Stimulated activated CD8-positive, alpha-beta memory T cell treated with anti-CD3 and anti-CD28 coated beads, Interleukin-7, amount 100 ng/mL, for 48 hours (primary cell): ENCODE data around the gene UGCG.
"Not testable (repeated sequence)": the region's sequence is repeated elsewhere in the genome, so short reads cannot be mapped to it uniquely, and the experiment has no call there.

Experiments
- DNase-seq, 2 donors: peaks; one replicate each; pipeline ENCODE4 v3.0.0-alpha.2; 2020; ENCODE audit warnings: low read depth in 1 of 2; ENCODE audit errors: extremely low read depth in 1 of 2

Gene UGCG

DNA sequence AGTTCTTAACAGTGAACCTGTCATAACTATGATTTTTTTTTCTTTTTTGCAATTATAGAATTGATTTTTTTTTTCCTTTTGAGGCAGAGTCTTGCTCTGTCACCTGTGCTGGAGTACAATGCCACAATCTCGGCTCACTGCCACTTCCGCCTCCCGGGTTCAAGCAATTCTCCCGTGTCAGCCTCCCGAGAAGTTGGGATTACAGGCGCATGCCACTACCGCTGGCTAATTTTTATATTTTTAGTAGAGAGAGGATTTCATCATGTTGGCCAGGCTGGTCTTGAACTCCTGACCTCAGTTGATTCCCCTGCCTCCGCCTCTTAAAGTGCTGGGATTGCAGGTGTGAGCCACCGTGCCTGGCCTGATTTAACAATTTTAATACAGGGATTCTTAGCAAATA is 21.4 kb downstream of the UGCG start:
- no peak for DNase-seq

GRCh38 chr9:111919875-111920274 is 23.3 kb downstream of the UGCG start:
- DNase-seq, result no peak

GRCh38 chr9:111920531-111920930 is 23.9 kb downstream of the UGCG start:
- DNase-seq, result no peak

GRCh38 chr9:111922324-111923013 is 25.9 kb downstream of the UGCG start:
- no peak for DNase-seq

GRCh38 chr9:111924281-111924680 is 27.7 kb downstream of the UGCG start:
- no peak for DNase-seq

GRCh38 chr9:111925017-111925770 is 28.6 kb downstream of the UGCG start:
- DNase-seq, result no peak

GRCh38 chr9:111925784-111926183 is 29.2 kb downstream of the UGCG start:
- no peak for DNase-seq

- DNase-seq, result peak in 1 of 2 donors; percentile 29
Measured at GRCh38 chr9:111926421-111926875, 29.8 kb downstream of the UGCG start.

DNA sequence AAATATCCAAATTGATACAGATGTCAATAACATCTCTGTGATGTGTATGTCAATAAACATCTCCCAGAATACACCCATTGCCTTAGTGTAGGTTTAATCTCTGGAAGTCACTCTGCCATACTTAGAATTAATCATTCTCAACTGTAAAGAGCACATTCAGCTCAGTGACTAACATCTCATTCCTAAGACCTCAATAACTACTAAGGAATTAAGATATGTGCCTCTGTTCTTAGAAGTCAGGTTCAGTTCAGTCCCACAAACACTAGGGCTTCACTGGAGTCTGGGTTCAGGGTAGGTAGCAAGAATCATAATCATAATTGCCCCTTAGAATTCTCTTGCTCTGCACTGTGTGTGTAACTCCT is 31.7 kb downstream of the UGCG start:
- DNase-seq, result no peak

- DNase-seq, result no peak
Measured at GRCh38 chr9:111934747-111935146, 38.1 kb downstream of the UGCG start.

- no peak for DNase-seq
Measured at GRCh38 chr9:111936391-111936790, 39.8 kb downstream of the UGCG start.

- no peak for DNase-seq
Measured at GRCh38 chr9:111937301-111937700, 40.7 kb downstream of the UGCG start.

GRCh38 chr9:111937781-111938426 is 41.3 kb downstream of the UGCG start:
- peak; percentile 37 to 65 for DNase-seq

GRCh38 chr9:111938427-111938800 is 41.8 kb downstream of the UGCG start:
- no peak for DNase-seq

DNA sequence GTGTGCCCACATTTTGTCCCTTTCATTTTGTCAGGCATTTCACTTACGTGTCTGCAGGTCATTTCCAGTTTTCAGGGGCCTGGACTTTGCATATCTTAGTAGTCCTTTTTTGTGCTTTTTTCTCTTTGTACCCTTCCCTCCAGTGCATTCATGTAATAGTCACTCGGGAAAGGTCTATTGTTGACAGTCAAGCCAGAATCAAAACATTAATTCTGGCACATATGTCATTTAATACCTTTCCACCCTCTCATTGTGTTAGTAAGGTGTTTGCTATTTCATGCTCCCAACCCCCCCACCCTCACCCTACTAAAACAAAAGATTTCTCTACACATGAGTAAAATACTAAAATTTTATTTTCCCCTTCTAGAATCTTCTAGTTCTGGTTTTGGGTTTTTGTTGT is 42.7 kb downstream of the UGCG start:
- no peak for DNase-seq

DNA sequence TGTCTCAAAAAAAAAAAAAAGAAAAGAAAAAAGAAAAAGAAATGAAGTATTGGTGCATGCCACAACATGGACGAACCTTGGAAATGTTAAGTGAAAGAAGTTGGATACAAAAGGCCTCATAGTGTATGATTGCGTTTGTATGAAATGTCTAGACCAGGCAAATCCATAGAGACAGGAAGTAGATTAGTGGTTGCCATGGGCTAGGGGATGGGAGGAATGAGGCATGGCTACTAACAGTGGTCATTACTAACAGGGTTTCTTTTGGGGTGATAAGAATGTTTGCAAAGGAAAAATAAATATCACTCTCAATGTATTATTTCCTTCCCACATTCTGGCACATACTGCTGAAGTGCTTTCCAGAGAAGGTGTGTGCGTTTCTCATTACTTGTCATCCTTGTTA is 44.1 kb downstream of the UGCG start:
- no peak for DNase-seq

DNA sequence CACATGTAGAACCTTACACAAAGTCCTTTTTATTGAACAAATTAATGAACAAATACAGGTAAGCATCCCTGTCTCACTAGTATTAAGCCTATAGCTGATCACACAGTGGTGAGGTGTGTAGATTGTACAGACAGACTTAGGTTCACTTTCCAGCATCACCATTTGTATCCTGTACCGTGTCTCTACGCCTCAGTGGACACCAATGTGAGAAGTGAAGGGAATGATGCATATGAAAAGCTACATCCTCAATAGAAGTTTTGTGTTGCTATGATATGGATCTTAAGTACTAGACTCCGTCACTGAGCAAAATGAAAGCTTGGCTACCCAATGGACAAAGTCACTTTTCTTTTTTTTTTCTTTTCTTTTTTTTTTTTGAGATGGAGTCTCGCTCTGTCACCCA is 46.6 kb downstream of the UGCG start:
- no peak for DNase-seq

GRCh38 chr9:111943746-111944145 is 47.1 kb downstream of the UGCG start:
- DNase-seq, result no peak

GRCh38 chr9:111944241-111944866 is 47.7 kb downstream of the UGCG start:
- DNase-seq, result no peak

- DNase-seq, result no peak
Measured at GRCh38 chr9:111945216-111945615, 48.6 kb downstream of the UGCG start.

DNA sequence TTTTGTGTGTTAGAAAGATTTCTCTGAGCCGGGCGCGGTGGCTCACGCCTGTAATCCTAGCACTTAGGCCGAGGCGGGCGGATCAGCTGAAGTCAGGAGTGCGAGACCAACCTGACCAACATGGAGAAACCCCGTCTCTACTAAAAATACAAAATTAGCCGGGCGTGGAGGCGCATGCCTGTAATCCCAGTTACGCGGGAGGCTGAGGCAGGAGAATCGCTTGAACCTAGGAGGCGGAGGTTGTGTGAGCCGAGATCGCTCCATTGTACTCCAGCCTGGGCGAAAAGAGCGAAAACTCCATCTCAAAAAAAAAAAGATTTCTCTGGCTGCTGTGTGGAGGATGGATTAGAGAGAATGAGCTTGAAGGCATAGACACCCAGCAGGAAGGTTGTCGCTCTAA is 51.5 kb downstream of the UGCG start:
- not testable (repeated sequence) for DNase-seq

DNA sequence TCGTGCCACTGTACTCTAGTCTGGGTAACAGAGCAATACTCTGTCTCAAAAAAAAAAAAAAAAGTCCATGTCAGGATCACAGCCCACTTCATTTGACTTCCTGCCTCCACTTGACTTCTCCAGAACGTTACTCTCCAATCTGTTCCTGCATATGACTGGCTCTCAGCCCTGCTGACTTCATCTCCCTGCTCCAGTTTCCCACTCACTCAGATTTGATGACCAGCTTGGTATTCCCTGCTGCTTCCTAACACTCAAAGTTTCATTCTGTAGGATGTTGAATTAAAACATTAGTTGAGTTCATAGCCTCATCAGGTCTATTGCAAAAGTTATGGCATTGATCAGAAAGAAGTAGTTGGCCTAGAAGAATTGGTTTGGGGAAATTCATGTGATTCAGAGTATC is 52.3 kb downstream of the UGCG start:
- DNase-seq, result no peak
